Subcutaneous abdominal adipose tissue (tissue), 5 donors: ENCODE measurements around the gene PPEF1.

Source experiments
- H3K27ac ChIP-seq: one replicate; pipeline ENCODE4 v1.7.0; 2013; ENCODE audit warnings: low read depth, mild to moderate bottlenecking, inconsistent platforms, low read length, moderate library complexity
- H3K27me3 ChIP-seq, 5 donors: one replicate each; pipeline ENCODE4 v1.7.0; 2013; ENCODE audit warnings: low read length in 5 of 5, inconsistent platforms in 1 of 5; ENCODE audit not compliant: control insufficient read depth in 5 of 5, insufficient read depth in 4 of 5
- H3K36me3 ChIP-seq, 5 donors: one replicate each; pipeline ENCODE4 v1.7.0; 2013; ENCODE audit warnings: low read length in 5 of 5; ENCODE audit not compliant: control insufficient read depth in 5 of 5, insufficient read depth in 5 of 5
- H3K4me1 ChIP-seq, 5 donors: one replicate each; pipeline ENCODE4 v1.7.0; 2013; ENCODE audit warnings: low read length in 5 of 5, mild to moderate bottlenecking in 3 of 5, moderate library complexity in 1 of 5; ENCODE audit not compliant: control insufficient read depth in 5 of 5, insufficient read depth in 5 of 5
- H3K4me3 ChIP-seq, 5 donors: one replicate each; pipeline ENCODE4 v1.7.0; 2013; ENCODE audit warnings: low read length in 5 of 5, low read depth in 1 of 5
- H3K9ac ChIP-seq, 5 donors: one replicate each; pipeline ENCODE4 v1.7.0; 2013; ENCODE audit warnings: low read length in 5 of 5, mild to moderate bottlenecking in 4 of 5, moderate library complexity in 3 of 5
- H3K9me3 ChIP-seq, 5 donors: one replicate each; pipeline ENCODE4 v1.7.0; 2013; ENCODE audit warnings: low read length in 5 of 5; ENCODE audit not compliant: control insufficient read depth in 5 of 5
- donor health status: healthy.
- donor health status: healthy.
- donor health status: healthy.
- donor health status: healthy.
- donor health status: healthy.

PPEF1 gene

GRCh38 chrX:18855919-18856644 lies 148.6 kb downstream of the PPEF1 start:
- no peaks in the 10 kb centered on the region for H3K4me1 ChIP-seq
- H3K9me3 ChIP-seq, result peaks cover 0 to 4% (median 0%) of the 10 kb centered on the region in 5 donors
- no peak overlapping the region for H3K27ac ChIP-seq
- no peak overlapping the region for H3K9ac ChIP-seq
- H3K4me3 ChIP-seq, result no peak overlapping the region
- H3K36me3 ChIP-seq, result no peaks in the 10 kb centered on the region
- H3K27me3 ChIP-seq, result peaks cover 0 to 8% (median 0%) of the 10 kb centered on the region in 5 donors

GRCh38 chrX:18856645-18856997 lies 149.2 kb downstream of the PPEF1 start:
- H3K4me3 ChIP-seq, result no peak overlapping the region
- peaks cover 0 to 4% (median 0%) of the 10 kb centered on the region in 5 donors for H3K9me3 ChIP-seq
- H3K27ac ChIP-seq, result no peak overlapping the region
- H3K9ac ChIP-seq, result no peak overlapping the region
- no peaks in the 10 kb centered on the region for H3K36me3 ChIP-seq
- no peaks in the 10 kb centered on the region for H3K4me1 ChIP-seq
- H3K27me3 ChIP-seq, result peaks cover 0 to 8% (median 0%) of the 10 kb centered on the region in 5 donors

- peaks cover 0 to 3% (median 0%) of the 10 kb centered on the region in 5 donors for H3K27me3 ChIP-seq
- no peaks in the 10 kb centered on the region for H3K36me3 ChIP-seq
- no peaks in the 10 kb centered on the region for H3K9me3 ChIP-seq
- no peak overlapping the region for H3K4me3 ChIP-seq
- no peak overlapping the region for H3K9ac ChIP-seq
- no peaks in the 10 kb centered on the region for H3K4me1 ChIP-seq
- no peak overlapping the region for H3K27ac ChIP-seq
Measured at GRCh38 chrX:18861511-18861910, 154.1 kb downstream of the PPEF1 start.

- Histone ChIP-seq H3K4me3 (no peak overlapping the region), H3K4me1 (no peaks in the 10 kb centered on the region), H3K27ac (no peak overlapping the region), H3K27me3 (peaks cover 0 to 3% (median 0%) of the 10 kb centered on the region in 5 donors), H3K9me3 (no peaks in the 10 kb centered on the region), H3K9ac (no peak overlapping the region), H3K36me3 (no peaks in the 10 kb centered on the region)
Measured at GRCh38 chrX:18864390-18864920, 157.0 kb downstream of the PPEF1 start.

GRCh38 chrX:18871161-18871890 lies 163.9 kb downstream of the PPEF1 start:
- no peak overlapping the region for H3K27ac ChIP-seq
- H3K27me3 ChIP-seq, result peaks cover 4 to 24% (median 8%) of the 10 kb centered on the region in 5 donors
- H3K36me3 ChIP-seq, result no peaks in the 10 kb centered on the region
- no peaks in the 10 kb centered on the region for H3K9me3 ChIP-seq
- no peak overlapping the region for H3K4me3 ChIP-seq
- H3K9ac ChIP-seq, result no peak overlapping the region
- H3K4me1 ChIP-seq, result peaks cover 0 to 14% (median 6%) of the 10 kb centered on the region in 5 donors

- H3K9me3 ChIP-seq, result no peaks in the 10 kb centered on the region
- no peaks in the 10 kb centered on the region for H3K36me3 ChIP-seq
- peaks cover 4 to 26% (median 8%) of the 10 kb centered on the region in 5 donors for H3K27me3 ChIP-seq
- no peak overlapping the region for H3K4me3 ChIP-seq
- H3K9ac ChIP-seq, result no peak overlapping the region
- no peak overlapping the region for H3K27ac ChIP-seq
- peaks cover 0 to 14% (median 6%) of the 10 kb centered on the region in 5 donors for H3K4me1 ChIP-seq
Measured at GRCh38 chrX:18871970-18872369, 164.5 kb downstream of the PPEF1 start.

GRCh38 chrX:18872621-18873020 lies 165.2 kb downstream of the PPEF1 start:
- Histone ChIP-seq H3K27ac (no peak overlapping the region), H3K9me3 (no peaks in the 10 kb centered on the region), H3K4me3 (no peak overlapping the region), H3K27me3 (peaks cover 8 to 29% (median 12%) of the 10 kb centered on the region in 5 donors), H3K4me1 (peaks cover 0 to 14% (median 6%) of the 10 kb centered on the region in 5 donors), H3K36me3 (no peaks in the 10 kb centered on the region), H3K9ac (no peak overlapping the region)

GRCh38 chrX:18873189-18873791 lies 165.8 kb downstream of the PPEF1 start:
- peaks cover 0 to 14% (median 6%) of the 10 kb centered on the region in 5 donors for H3K4me1 ChIP-seq
- no peaks in the 10 kb centered on the region for H3K36me3 ChIP-seq
- no peaks in the 10 kb centered on the region for H3K9me3 ChIP-seq
- H3K27me3 ChIP-seq, result peaks cover 11 to 32% (median 12%) of the 10 kb centered on the region in 5 donors
- no peak overlapping the region for H3K9ac ChIP-seq
- H3K27ac ChIP-seq, result no peak overlapping the region
- H3K4me3 ChIP-seq, result no peak overlapping the region

- Histone ChIP-seq H3K4me3 (no peak overlapping the region), H3K9ac (no peak overlapping the region), H3K9me3 (peaks cover 0 to 2% (median 0%) of the 10 kb centered on the region in 5 donors), H3K36me3 (no peaks in the 10 kb centered on the region), H3K27me3 (peaks cover 11 to 37% (median 17%) of the 10 kb centered on the region in 5 donors), H3K27ac (no peak overlapping the region), H3K4me1 (peaks cover 0 to 14% (median 6%) of the 10 kb centered on the region in 5 donors)
Measured at GRCh38 chrX:18873836-18874235, 166.4 kb downstream of the PPEF1 start.
